OCI-LY3 (cell line): ENCODE measurements around the gene PAPOLB.

Source experiments
- EZH2phosphoT487 ChIP-seq: fragments of 200-600 bp; shearing (Covaris generic); IDR thresholded peaks from 2 replicates; pipeline ENCODE4 v1.6.1; 2018; ENCODE audit warnings: antibody characterized with exemption, mixed run types, low read depth
- TF ChIP-seq, protein P1 (sequence below): fragments of 200-600, 300-600 bp; sonication (generic); IDR thresholded peaks from 2 replicates; pipeline ENCODE4 v1.5.1; 2014; ENCODE audit warnings: antibody characterized with exemption, low read length, low read depth

DNA sequence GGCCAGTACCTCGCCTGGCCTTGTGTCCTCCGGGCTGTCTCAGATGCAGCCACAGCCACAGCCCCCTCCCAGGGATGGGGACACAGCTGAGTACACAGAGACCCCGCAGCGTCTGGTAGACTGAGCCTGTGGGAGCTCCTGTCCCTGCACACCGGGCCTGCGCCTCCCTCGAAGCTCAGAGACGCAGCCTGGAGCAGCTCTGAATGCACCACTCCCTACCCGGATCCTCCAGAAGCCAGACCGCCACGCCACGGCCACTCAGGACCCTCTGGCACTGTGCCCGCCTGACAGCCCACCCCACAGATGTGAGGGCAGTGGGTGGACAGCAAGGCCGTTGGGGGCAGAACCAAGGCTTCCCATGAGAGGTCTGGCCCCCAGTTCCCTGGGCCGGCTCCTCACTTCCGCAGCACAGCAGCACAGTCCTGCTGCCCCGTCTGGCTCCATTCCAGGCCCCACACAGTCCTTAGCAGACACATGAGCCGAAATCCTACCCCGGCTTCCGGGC lies 40.8 kb downstream of the PAPOLB start:
- TF ChIP-seq, protein P1, sequence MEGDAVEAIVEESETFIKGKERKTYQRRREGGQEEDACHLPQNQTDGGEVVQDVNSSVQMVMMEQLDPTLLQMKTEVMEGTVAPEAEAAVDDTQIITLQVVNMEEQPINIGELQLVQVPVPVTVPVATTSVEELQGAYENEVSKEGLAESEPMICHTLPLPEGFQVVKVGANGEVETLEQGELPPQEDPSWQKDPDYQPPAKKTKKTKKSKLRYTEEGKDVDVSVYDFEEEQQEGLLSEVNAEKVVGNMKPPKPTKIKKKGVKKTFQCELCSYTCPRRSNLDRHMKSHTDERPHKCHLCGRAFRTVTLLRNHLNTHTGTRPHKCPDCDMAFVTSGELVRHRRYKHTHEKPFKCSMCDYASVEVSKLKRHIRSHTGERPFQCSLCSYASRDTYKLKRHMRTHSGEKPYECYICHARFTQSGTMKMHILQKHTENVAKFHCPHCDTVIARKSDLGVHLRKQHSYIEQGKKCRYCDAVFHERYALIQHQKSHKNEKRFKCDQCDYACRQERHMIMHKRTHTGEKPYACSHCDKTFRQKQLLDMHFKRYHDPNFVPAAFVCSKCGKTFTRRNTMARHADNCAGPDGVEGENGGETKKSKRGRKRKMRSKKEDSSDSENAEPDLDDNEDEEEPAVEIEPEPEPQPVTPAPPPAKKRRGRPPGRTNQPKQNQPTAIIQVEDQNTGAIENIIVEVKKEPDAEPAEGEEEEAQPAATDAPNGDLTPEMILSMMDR = no peak
- TF ChIP-seq EZH2phosphoT487 = no peak
